Hematopoietic multipotent progenitor cell treated with erythropoietin and hydrocortisone succinate and interleukin-3 and kit ligand, for 6 days (in vitro differentiated cells): ENCODE measurements around the gene NLRC5.
A peak's percentile ranks its signal among the peaks of the same experiment; 100 is the strongest.
"Not testable (repeated sequence)": the region's sequence is repeated elsewhere in the genome, so short reads cannot be mapped to it uniquely, and the experiment has no call there.

Experiments
- DNase-seq: peaks from one replicate; pipeline ENCODE4 v3.0.0-alpha.2; 2015

The NLRC5 gene

GRCh38 chr16:57003439-57004386 lies 14.4 kb downstream of the NLRC5 start:
- DNase-seq, result peak; percentile 31

- DNase-seq, result no peak
Observed at GRCh38 chr16:57004387-57005250, 15.3 kb downstream of the NLRC5 start.

- not testable (repeated sequence) for DNase-seq
Observed at GRCh38 chr16:57005597-57005996, 16.2 kb downstream of the NLRC5 start.

- no peak for DNase-seq
Observed at GRCh38 chr16:57007050-57007449, 17.7 kb downstream of the NLRC5 start.

- no peak for DNase-seq
Observed at GRCh38 chr16:57007530-57007929, 18.2 kb downstream of the NLRC5 start.

- DNase-seq, result no peak
Observed at GRCh38 chr16:57008440-57008839, 19.1 kb downstream of the NLRC5 start.

GRCh38 chr16:57009643-57010170 lies 20.4 kb downstream of the NLRC5 start:
- no peak for DNase-seq

- DNase-seq, result no peak
Observed at GRCh38 chr16:57012353-57012752, 23.0 kb downstream of the NLRC5 start.

- DNase-seq, result no peak
Observed at GRCh38 chr16:57013229-57013628, 23.9 kb downstream of the NLRC5 start.

- no peak for DNase-seq
Observed at GRCh38 chr16:57013902-57014301, 24.5 kb downstream of the NLRC5 start.

- no peak for DNase-seq
Observed at GRCh38 chr16:57016301-57016700, 26.9 kb downstream of the NLRC5 start.

- no peak for DNase-seq
Observed at GRCh38 chr16:57016831-57017230, 27.5 kb downstream of the NLRC5 start.

- DNase-seq, result no peak
Observed at GRCh38 chr16:57017251-57017650, 27.9 kb downstream of the NLRC5 start.

GRCh38 chr16:57019746-57020145 lies 30.4 kb downstream of the NLRC5 start:
- no peak for DNase-seq

- no peak for DNase-seq
Observed at GRCh38 chr16:57020651-57021050, 31.3 kb downstream of the NLRC5 start.

GRCh38 chr16:57021757-57022156 lies 32.4 kb downstream of the NLRC5 start:
- DNase-seq, result no peak

- DNase-seq, result no peak
Observed at GRCh38 chr16:57022445-57022844, 33.1 kb downstream of the NLRC5 start.

GRCh38 chr16:57023541-57024249 lies 34.3 kb downstream of the NLRC5 start:
- DNase-seq, result no peak

GRCh38 chr16:57024894-57025680 lies 35.7 kb downstream of the NLRC5 start:
- no peak for DNase-seq

GRCh38 chr16:57025941-57026777 lies 36.8 kb downstream of the NLRC5 start:
- DNase-seq, result peak; percentile 74

- no peak for DNase-seq
Observed at GRCh38 chr16:57026778-57027062, 37.4 kb downstream of the NLRC5 start.
